ENCODE results near the gene TTYH1.
A peak's percentile ranks its signal among the peaks of the same experiment; 100 is the strongest.
"Not testable (repeated sequence)": the region's sequence is repeated elsewhere in the genome, so short reads cannot be mapped to it uniquely, and the experiment has no call there.

TTYH1 gene

DNA sequence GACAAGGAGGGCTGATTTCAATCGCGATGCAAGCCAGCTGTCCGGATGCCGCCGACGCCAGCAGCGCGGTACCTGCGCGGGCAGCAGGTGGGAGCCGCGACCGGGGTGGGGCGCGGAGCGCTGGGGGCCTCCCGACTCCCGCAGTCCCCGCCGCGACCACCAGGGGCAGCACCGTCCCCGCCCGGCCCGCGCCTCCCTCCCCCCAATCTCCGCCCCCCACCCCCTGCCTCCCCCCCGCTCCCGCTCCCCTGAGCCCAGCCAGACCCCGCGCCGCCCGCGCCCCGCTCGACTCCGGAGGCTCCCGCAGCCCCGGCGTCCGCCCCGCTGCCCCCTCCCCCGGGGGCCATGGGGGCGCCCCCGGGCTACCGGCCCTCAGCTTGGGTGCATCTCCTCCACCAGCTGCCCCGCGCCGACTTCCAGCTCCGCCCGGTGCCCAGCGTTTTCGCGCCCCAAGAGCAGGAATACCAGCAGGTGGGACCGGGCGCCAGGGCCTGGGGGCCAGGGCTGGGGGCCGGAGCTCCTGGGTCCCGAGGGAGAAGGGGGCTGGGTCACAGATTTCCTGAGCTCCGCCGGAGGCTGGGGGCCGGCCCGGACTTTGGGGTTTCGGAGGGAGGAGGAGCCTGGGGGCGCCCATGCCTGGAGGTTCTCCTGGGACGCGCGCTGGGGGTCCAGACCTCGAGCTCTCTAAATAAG, at the start of gene TTYH1:
Gene TTYH1 (plus strand): TSS at position 257 of the 693 bp plus-strand sequence. CDS start 89 bp downstream, at position 346.
- no peak for DNase-seq (ENCODE audit: low spot score)

DNA sequence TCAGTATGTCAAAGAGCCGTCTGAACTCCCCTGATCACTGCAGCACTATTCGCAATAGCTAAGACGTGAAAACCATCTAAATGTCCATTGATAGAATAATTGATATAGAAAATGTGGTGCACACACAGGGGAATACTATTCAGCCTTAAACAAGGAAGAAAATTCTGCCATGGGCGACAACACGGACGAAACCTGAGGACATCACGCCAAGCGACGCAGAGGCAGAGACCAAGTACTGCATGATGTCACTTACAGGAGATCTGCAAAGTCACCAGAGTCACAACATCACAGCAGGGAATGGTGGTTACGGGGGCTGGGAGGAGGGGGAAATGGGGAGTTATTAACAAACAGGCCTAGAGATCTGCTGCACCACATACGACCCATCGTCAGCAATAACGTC, 49.5 kb upstream of the TTYH1 start:
- not testable (repeated sequence) for DNase-seq (ENCODE audit: low spot score)

DNA sequence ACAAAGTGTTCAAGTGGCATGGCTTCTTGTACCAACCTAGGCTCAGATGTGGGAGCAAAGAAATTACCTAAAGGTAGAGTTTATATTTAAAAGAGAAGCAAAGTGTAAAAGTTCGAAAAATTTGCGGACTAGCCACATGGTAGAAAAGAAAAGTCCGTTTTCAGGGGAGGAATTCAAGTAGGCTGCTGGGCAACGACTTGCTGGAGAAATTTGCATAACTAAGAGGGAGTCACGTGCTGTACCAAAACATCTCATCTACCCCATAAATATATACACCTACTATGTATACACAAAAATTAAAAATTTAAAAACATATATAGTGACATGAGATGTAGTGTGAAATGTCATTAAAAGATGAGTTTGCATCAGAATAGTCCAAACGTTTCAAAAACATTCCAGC, 48.5 kb upstream of the TTYH1 start:
- DNase-seq (ENCODE audit: low spot score) = no peak

DNA sequence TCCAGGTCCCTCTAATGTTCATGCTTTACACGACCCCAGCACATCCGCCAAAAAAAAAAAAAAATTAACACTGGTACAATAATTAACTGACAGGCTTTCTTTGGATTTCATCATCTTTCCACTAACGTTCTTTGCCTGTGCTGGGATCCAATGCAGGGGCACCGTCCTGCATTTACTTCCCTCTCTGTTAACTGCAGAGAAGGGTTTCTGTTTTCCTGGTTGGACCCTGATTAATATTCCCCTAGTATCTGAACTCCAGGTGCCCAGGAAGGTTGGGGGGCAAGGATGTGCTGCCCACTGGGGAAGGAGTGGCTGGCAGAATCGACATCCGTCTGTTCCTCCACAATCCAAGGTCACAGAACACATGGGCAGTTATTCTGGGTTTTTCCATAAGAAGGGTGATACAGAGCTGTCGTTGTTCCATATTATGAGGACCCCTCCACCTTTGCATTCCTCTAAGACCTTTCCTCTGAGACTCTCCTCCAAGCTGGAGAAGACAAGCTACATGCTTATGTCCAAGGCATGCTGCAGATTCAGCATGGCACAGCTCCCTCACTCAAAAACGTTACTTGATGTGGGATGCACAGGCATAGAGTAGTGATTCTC, 46.1 kb upstream of the TTYH1 start:
- DNase-seq (ENCODE audit: low spot score) = no peak

DNA sequence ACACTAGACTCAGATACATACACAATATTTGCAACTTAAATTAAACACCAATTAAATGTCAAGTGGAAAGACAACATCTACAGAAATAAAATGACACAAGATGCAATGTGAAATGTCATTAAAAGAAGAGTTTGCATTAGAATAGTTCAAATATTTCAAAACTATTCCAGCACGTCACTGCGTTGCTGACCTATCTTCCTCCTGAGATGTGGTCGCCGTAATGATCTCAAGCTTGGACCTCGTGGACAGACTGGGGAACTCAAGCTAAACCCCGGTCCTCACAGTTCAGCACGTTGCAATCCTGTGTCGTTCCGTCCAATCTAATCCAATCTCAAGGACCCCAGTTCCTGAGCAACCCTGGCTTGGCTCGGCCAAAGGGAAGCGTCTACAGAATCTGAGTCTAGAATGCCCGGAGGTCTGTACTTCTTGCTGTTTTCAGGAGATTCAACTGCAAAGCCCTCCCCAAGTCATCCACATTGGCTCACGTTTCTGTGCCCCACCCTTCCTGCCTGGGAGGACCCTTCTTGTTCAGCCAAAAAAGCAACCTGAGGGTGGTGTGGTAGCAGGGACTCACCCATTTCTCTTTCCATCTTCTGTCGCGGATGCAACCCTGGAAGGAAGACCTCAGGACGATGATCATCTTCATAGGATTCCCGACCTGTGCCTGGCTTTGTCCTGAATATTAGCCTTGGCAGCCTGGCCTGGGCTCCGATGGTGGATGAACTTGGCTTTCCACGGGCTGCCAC, 45.4 kb upstream of the TTYH1 start:
- DNase-seq (ENCODE audit: low spot score) = not testable (repeated sequence)

DNA sequence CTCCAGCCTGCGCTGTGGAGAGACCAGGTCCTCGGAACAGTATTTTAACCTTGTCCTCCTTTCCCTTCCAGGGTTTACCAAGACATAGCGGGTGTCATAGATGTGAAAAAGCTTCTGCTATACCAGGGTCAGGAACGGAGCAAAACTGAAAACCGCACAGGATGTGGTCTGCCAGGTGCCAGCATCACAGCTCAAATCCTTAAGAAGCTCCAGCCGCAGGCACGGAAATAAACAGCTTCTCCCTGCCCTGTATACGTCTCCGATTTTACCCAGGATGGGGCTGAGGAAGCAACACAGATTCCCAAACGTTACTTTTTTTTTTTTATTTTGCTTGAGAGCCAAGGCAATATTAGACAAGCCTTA, 44.8 kb upstream of the TTYH1 start:
- not testable (repeated sequence) for DNase-seq (ENCODE audit: low spot score)

DNA sequence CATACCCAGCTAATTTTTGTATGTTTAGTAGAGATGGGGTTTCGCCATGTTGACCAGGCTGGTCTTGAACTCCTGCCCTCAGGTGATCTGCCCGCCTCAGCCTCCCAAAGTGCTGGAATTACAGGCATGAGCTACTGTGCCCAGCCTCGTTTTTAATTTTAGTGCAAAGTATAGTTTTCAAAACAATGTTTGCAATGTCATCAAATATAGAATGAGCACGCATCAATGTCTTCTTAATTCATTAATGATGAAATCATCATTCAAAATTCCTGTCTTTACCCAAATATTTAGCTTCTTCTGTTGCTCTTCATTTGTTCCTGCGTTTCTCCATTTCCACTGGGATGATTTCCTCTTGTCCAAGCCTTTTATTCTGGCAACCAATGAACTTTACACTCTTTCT, 43.8 kb upstream of the TTYH1 start:
- not testable (repeated sequence) for DNase-seq (ENCODE audit: low spot score)

DNA sequence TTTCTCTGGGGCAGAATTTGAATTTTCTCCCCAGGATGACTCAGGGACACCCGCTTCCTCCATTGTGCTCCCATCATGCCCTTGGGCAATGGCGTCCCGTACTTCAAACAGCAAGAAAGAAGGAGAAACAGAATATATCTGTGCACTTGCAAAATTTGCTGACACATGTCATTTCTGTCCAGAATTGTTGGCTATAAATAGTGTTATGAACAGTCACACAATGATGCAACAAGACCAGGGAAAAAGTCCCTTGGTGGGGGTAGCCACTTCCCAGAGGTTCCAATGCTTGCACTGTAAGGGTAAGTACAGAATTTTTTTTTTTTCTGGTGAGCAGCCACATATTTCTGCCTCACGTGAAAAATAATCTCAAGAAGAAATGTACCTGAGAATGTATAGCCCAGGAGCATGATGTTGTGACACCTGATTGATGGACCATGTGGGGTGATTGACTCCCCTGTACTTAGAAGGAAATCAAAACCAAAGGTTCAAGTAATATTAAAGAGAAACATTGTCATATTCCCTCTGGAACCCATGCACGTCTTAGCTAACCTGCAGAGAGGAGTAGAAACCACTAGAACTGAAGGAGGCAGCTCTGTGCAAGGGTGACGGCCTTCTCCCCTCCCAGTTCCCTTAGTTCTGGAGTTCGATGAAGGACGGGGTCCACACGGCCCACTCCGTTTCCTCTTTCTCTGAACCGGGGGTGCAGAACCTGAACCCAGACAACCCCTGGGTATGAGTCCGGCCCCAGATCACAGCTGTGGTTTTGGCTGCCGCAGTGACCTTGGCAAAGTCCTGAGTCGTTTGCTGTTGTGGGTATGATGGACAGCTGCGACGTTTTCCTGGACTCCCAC, 41.3 kb upstream of the TTYH1 start:
- DNase-seq (ENCODE audit: low spot score) = no peak

DNA sequence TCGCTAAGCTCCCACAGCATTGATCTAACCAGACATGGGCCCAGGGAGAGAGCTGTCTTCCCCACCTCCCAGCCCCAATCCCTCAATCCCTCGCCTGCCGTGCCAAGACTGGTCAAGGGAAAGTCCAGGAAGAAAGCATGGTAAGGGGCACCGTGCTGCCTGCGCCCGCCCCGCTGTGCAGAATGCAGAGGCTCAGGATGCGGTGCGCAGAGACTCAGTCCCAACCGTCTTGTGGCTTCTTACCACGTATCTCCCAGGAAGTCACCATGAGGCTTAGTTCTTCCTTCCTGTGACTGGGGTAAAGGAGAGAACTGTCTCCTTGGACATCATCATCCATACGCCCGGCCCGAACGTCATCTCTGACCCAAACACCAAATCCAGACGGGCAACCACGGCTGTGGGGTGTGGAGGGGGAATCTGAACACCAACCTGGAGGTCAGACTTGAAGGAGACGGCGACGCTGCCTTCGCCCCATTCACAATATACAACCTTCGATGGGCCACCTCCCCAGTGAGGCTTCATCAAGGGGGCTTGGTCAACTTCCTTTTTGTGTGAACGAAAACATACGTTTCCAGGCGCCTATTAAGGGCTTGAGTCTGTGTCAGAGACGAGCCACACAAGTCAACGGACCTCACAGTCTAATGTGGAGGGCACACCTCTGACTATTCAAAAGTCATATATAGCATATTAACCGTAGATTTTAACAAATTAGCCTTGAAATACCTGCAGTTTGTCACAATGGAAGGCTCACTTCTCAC, 39.9 kb upstream of the TTYH1 start:
- not testable (repeated sequence) for DNase-seq (ENCODE audit: low spot score)

DNA sequence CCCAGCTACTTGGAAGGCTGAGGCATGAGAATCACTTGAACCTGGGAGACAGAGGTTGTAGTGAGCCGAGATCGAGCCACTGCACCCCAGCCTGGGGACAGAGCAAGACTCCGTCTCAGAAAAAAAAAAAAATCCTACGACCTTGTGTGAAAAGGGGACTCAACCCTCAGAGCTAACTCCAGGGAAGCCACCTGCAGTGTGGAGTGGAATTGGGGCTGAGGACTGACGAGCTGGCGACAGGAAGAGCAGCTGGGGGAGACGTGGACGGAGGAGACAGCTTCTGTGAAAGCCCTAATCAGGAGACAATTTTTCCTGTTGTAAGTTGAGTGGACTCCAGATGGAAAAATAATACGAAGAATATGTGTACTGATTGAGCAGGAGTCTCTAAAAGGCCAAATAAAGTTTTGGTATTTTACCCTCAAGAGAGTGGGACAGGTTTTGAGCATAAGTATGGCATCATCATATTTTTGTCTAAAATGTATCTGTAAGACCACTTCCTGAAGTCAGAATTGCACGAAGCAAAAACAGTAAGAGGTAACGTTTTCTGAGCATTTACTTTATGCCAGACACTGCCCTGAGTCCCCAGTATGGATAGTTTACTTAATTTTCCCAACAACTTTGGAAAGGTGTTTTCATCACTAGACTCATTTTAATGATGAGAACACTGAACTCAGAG, 38.5 kb upstream of the TTYH1 start:
- DNase-seq (ENCODE audit: low spot score) = no peak

DNA sequence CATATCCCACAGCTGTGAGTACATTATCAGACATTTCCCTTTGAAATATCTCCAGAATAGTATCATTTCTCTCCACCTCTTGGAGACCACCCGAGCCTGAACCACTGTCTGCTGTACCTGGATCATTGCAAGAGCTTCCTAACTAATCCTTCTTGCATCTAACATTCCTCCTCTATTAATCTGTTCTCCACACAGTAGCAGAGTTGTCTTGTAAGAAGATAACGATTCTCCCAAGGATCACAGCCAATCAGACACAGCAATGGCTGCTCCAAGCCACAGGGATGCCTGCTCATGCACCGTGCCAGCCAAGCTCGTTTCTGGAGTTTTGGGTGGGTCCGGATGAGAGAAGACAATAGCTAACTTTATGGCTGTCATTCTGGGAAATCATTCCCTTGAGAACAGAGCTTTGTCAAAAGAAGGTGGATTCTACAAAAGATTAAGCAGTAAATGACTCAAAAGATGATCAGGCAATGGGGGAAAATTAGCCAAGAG, 36.0 kb upstream of the TTYH1 start:
- no peak for DNase-seq (ENCODE audit: low spot score)

DNA sequence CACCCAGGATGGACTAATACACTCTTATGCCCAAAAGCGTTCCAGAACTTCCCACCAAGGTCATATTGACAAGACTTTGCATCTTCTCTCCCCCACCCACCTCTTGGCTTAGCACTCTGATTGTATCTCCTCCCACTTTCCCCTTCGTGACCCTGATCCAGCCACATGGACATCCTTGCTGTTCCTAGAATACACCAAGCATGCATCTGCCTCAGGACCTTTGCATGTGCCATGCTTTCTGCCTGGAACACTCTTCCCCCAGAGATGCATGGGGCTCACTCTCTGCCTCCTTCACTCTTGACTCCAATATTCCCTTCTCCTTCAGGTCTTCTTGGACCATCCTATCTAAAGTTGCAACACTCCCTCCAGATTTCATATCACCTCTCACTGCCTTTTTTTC, 34.4 kb upstream of the TTYH1 start:
- no peak for DNase-seq (ENCODE audit: low spot score)

DNA sequence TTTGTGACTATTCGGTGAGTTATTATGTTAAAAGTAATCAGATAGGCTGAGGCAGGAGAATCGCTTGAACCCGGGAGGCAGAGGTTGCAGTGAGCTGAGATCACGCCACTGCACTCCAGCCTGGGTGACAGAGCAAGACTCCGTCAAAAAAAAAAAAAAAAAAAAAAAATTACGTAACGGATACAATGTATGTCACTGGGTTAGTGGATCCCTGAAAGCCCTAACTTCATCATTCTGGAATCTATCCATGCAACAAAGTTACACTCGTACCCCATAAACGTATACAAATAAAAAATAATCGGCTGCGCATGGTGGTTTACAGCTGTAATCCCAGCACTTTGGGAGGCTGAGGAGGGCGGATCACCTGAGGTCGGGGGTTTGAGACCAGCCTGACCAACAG, 33.2 kb upstream of the TTYH1 start:
- not testable (repeated sequence) for DNase-seq (ENCODE audit: low spot score)

DNA sequence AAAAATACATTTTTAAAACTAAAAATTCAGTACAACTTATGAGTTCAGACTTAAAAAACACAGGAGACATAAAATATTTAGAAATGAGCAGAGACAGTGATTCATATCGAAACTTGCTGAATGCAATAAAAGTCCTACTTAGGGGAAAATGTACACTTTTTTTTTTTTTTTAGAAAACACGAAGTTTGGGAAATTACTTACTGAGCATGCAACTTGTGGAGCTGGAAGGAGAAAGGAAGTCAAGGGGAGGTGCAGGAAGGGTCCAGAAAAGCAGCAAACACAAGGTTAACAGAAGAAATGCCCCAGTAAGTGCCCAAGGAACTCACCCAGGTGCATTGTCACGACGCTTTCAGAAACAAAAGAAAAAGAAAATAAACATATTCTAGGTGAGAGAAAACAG, 31.9 kb upstream of the TTYH1 start:
- DNase-seq (ENCODE audit: low spot score) = no peak

DNA sequence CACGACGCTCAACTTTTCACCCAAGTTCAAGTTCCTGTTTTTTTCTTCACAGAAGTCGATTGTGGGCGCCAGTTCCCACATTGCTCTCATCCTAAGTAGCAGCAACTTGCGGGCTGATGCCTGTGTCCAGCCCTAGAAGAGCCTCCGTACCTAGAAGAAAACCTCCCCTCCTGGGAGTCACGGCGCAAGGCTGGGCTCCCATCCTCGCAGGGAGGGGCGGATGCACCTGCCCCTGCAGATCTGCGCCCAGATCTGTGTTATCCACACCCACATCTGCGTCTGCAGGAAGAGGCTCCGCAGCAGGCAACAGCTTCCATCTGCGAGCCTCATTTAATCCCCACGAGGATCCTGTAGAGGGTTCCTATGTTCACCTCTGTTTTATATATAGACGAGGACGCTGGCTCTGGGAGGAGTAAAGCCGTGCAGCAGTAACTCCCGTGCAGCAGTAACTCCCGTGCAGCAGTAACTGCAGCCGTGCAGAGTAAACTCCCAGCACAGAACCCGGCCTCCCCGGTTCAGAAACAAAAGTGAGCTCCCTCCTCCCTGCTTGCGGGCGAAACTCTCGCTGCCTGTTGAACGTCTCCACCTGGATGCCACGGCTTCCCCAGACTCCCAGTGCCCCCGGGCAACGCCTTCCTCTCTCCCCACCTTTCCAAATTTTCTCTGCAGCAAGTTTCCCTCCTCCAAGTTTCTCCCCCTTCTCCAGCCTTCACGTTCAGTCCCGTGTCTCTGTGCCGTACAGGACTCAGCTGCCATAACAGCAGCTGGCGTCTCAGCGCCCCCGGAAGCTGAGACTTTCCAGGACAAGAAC, 27.1 kb upstream of the TTYH1 start:
- no peak for DNase-seq (ENCODE audit: low spot score)

DNA sequence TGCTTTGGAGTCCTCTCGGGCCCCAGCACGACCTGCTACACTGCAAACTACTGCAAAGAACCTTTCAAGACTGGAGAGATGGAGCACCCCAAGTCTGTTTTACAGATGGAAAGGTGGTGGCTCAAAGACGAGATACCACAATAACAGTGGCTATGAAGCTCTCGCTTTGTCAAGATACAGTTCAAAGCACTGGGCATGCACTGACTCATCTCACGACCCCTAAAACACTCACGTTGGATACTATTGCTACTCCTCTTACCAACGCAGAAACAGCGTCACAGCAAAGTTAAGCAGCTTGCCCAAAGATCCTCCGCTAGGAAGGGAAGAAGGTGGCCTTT, 26.5 kb upstream of the TTYH1 start:
- no peak for DNase-seq (ENCODE audit: low spot score)

DNA sequence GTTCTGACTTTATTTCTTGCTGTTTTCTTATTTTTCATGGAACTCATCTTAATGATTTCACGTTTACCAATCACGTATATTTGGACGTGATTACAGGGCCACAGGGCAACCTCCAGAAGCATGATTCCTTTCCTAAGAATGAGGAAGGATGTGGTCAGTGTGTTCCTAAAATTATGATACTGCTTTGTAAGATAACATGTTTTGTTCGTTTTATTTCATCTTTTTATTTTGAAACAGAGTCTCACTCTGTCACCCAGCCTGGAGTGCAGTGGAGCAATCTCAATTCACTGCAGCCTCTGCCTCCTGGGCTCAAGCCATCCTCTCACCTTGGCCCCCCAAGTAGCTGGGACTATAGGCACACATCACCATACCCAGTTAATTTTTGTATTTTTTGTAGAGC, 25.7 kb upstream of the TTYH1 start:
- DNase-seq (ENCODE audit: low spot score) = no peak

DNA sequence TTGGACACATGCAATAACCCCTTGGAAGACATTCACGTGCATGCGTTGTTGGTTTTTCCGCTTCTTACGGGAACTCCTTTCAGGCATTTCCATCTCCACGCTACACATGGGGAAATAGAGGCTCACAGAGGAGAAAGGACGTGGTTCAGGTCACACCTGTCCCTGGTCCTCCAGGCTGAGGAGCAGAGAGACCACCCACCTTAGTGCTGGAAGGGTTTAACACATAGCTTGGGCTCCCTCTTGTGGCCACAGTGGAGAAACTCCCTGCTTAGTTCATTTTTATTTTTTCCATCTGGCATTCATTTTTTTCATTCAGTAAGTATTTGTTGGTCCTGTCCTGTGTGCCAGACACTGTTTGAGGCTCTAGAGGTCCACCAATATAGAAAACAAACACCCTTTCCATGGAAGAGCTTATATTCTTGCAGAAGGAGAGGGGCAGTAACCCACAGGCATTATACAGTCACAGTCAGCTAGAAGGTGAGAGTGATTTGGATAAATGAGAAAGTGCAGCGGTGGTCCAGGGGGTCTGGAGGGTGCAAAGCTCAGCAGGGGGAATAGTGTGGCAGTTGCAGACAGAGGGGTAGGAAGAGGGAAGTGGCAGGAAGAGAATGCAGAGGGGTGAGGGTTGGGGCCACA, 24.2 kb upstream of the TTYH1 start:
- DNase-seq (ENCODE audit: low spot score) = peak; percentile 39

DNA sequence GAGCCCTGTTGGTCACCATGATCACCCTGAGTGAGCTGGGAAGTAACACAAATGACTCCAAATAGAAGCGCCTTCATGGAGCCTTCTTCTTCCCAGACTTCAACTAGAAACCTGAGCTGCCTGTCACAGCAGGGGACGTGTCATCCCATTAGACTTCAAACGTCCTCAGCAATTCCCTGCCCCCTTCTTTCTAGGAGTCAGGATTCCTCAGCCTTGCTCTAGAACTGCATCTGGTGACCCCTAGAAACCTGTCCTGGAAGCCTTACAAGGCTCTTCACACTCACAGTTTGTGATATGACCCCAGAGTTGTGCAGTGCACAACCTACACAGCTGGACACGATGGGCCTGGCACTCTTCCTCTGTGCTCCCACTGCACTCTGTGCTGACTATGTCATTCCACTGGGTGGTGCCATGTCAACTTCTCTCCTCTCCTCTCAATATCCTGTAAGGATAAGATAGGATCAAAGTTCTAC, 23.6 kb upstream of the TTYH1 start:
- DNase-seq (ENCODE audit: low spot score) = no peak

DNA sequence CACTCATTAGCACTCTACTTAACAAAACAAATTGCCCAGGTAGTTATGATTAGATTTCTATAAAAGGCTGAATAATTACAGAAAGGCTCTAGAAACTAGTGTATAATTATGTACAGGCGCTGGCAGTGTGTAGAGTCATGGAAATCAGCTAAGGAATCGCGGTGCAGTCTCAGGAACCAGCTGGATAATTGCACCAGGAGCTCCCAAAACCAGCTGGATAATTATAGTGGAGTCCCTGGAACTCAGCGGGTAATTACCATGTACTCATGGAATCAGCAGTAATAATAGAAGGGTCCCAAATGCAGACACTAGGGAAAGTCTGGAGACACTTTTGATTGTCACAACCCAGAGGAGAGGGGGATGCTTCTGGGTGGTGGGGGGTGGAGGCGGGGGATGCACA, 23.2 kb upstream of the TTYH1 start:
- no peak for DNase-seq (ENCODE audit: low spot score)

Measured in LoVo (cell line).